GOT3 (cell line): Measurements from ENCODE around the gene TSHR.

Experiments used
- DNase-seq: peaks from one replicate; lab custom pipeline; 2025; ENCODE audit warnings: mixed read lengths; lab: John Stamatoyannopoulos, UW

The TSHR gene

GRCh38 chr14:81137316-81137715, 181.9 kb downstream of the TSHR start:
- no peak for DNase-seq

GRCh38 chr14:81138429-81138828, 183.0 kb downstream of the TSHR start:
- no peak for DNase-seq

GRCh38 chr14:81141426-81141825, 186.0 kb downstream of the TSHR start:
- DNase-seq, result no peak

- no peak for DNase-seq
Observed at GRCh38 chr14:81143793-81144192, 188.4 kb downstream of the TSHR start.

GRCh38 chr14:81144824-81145603, 189.6 kb downstream of the TSHR start:
- no peak for DNase-seq

- no peak for DNase-seq
Observed at GRCh38 chr14:81147140-81147897, 191.9 kb downstream of the TSHR start.

- DNase-seq, result no peak
Observed at GRCh38 chr14:81148635-81149034, 193.2 kb downstream of the TSHR start.

GRCh38 chr14:81153187-81153586, 197.8 kb downstream of the TSHR start:
- no peak for DNase-seq

GRCh38 chr14:81157431-81157830, 202.0 kb downstream of the TSHR start:
- no peak for DNase-seq

GRCh38 chr14:81161088-81161487, 205.7 kb downstream of the TSHR start:
- DNase-seq, result no peak

- no peak for DNase-seq
Observed at GRCh38 chr14:81161749-81162148, 206.3 kb downstream of the TSHR start.

GRCh38 chr14:81162941-81163340, 207.5 kb downstream of the TSHR start:
- no peak for DNase-seq

- no peak for DNase-seq
Observed at GRCh38 chr14:81164167-81164774, 208.8 kb downstream of the TSHR start.

- DNase-seq, result no peak
Observed at GRCh38 chr14:81165188-81165587, 209.8 kb downstream of the TSHR start.

- no peak for DNase-seq
Observed at GRCh38 chr14:81166121-81166520, 210.7 kb downstream of the TSHR start.

- no peak for DNase-seq
Observed at GRCh38 chr14:81169267-81169666, 213.8 kb downstream of the TSHR start.

- no peak for DNase-seq
Observed at GRCh38 chr14:81169711-81170103, 214.3 kb downstream of the TSHR start.

GRCh38 chr14:81170104-81170828, 214.8 kb downstream of the TSHR start:
- DNase-seq, result peak; percentile 30

- DNase-seq, result no peak
Observed at GRCh38 chr14:81170829-81171195, 215.4 kb downstream of the TSHR start.

- no peak for DNase-seq
Observed at GRCh38 chr14:81172353-81172752, 216.9 kb downstream of the TSHR start.

- no peak for DNase-seq
Observed at GRCh38 chr14:81172881-81173280, 217.5 kb downstream of the TSHR start.

GRCh38 chr14:81176241-81176640, 220.8 kb downstream of the TSHR start:
- no peak for DNase-seq
